Endometrial microvascular endothelial cells (primary cell): ENCODE results near the gene PLA1A. TPM values are rescaled to one million over a fixed set of nuclear protein-coding genes. Genes with fewer than 3 reads are reported as not detected.
"Not testable (repeated sequence)": the region's sequence is repeated elsewhere in the genome, so short reads cannot be mapped to it uniquely, and the experiment has no call there.

Source experiments
- in situ Hi-C: cut with HindIII; loops from 2 replicates; pipeline ENCODE4 v1.10.0; 2017; ENCODE audit warnings: low sequenced_read_pairs, low pct_unique_long_range_greater_than_20kb; ENCODE audit errors: inconsistent ontology term
- total RNA-seq: library from RNA; depleted of rRNA; stranded (reverse); fragments of >200 nt; gene quantifications from one replicate; pipeline ENCODE4 v1.2.3, GENCODE V29; 2015; ENCODE audit errors: inconsistent ontology term

The PLA1A gene
- total RNA-seq, 1 donor from 2014 or later: 12.8 TPM

GRCh38 chr3:119571688-119572087 is 26.0 kb upstream of the PLA1A start:
- in situ Hi-C loops: no loop called here

DNA sequence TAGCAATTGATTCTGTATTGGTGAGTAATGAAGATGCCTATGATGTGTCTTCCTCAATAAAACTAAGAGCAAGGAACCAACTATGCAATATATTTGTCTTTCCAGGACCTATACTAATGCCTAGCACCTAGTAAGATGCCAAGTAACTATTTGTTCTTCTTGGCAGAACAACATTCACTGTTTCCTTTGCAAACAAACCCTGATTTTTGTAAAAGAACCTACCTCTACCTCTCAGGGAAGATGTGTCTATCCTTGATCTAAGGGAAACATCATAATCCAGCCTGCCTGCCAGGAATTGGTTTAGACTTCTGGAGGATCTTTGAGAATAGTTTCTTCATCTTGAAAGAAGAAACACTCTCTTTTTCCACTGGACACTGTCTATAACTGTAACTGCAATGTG is 22.2 kb upstream of the PLA1A start:
- in situ Hi-C loops: no loop called here

- in situ Hi-C loops: no loop called here
Observed at GRCh38 chr3:119579366-119580066, 18.2 kb upstream of the PLA1A start, which contains the start of gene ADPRH. TSS of gene ADPRH (plus strand) at chr3:119579492. CDS start at chr3:119582170, 2,678 bp downstream.

DNA sequence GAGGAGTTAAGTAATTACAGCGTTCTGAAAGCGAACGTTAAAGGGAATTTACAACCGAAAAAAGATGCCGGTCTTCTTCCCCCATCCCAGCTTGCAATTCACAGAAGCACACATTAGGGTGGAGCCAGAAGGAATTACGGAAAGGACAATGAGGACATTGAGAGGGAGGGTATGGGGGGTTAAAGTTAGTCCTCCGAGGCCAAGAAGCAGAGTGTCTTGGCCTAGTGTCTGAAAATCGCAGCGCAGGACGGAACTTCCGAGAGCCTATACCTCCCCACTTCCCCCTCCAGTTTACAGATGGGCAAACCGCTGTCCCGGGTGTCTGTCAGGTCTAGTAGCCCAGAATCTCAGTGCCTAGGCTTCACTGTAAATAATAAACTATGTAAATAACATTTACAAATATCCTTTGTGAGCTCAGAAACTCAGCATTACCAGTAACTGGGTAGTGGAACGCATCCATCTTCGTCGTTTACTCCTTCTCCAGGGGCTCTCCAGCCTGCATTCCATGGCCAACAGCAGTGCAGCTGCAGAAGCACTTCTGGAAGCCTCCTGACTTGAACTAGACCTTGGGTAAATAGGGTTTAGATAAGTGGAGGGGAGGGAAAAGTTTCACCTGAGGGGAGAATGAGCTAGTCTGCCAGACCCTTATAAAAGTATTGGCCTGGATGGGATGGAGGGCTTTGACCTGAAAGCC is 17.5 kb upstream of the PLA1A start:
- in situ Hi-C loops: no loop called here

- in situ Hi-C loops: no loop called here
Observed at GRCh38 chr3:119582178-119582577, 15.5 kb upstream of the PLA1A start.

DNA sequence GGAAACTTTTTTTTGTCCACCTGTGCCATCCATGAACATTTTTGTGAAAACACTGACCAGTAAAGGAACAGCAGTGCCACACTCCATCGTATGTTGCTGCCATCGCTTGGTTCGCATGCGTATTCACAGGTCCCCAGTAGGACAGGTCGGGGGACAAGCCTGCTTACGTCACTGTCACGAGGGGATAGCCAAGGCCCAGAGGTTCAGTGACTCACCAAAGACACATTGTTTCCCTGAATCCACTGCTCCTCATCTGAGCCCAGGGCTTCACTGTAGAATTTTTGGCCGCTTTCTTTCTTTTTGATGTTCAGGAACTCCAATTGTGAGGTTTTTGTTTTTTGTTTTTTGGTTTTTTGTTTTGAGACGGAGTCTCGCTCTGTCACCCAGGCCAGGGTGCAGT is 12.5 kb upstream of the PLA1A start:
- in situ Hi-C loops: no loop called here

- in situ Hi-C loops: no loop called here
Observed at GRCh38 chr3:119585856-119586570, 11.7 kb upstream of the PLA1A start.

DNA sequence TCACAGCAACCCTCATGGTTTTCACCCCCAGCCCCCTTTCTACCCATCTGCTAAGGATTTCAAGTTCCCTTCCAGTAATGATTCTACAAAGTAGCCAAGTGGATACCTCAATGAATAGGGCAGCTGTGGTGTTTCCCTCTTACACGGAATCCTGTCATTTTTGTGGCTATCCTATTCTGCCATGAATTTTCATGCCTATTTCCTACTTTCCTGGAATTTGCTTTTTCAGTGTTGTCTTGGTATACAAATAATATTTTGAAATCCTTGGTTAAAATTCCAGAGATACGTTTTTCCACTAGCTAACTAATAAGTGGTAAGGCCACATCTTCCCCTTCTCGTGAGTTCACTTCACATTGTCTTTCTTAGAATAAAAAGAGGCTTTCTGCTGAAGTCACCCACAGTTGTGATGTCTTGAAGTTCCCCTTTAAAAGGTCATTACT is 10.9 kb upstream of the PLA1A start:
- in situ Hi-C loops: no loop called here

DNA sequence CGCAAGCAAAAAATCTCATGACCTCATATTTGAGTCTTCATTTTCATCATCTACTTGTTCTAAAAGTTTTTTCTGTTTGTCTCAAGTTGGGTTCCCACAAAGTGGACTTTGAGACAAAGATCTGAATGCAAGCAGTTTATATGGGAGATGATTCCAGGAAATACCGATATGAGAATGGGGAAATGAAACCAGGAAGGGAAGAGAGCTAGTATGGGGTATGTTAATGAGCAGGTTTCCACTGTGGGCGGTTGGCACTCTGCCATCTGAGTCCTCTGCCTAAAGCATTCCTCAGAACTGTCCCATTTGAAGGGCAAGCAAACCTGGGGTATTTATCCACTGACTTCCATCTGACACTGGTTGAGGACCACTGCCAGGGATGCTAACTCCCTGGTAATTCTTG is 9.6 kb upstream of the PLA1A start:
- in situ Hi-C loops: no loop called here

- in situ Hi-C loops: no loop called here
Observed at GRCh38 chr3:119589102-119589773, 8.4 kb upstream of the PLA1A start.

- in situ Hi-C loops: no loop called here
Observed at GRCh38 chr3:119590706-119591105, 7.0 kb upstream of the PLA1A start.

GRCh38 chr3:119592861-119593260 is 4.8 kb upstream of the PLA1A start:
- in situ Hi-C loops: no loop called here

DNA sequence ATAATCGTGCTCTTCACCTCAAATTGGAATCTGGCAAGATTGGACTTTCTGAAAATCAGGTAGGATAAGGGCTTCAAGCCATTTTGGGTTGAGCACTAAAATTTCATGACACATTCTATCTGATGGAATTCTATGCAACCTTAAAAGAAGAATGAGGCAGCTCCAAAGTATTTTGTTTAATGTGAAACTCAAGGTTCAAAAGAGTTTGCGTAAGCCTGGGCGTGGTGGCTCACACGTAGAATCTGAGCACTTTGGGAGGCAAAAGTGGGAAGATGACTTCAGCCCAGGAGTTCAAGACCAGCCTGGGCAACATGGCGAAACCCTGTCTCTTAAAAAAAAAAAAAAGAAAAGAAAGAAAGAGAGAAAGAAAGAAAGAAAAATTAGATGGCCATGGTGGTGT is 3.6 kb upstream of the PLA1A start:
- in situ Hi-C loops: no loop called here

DNA sequence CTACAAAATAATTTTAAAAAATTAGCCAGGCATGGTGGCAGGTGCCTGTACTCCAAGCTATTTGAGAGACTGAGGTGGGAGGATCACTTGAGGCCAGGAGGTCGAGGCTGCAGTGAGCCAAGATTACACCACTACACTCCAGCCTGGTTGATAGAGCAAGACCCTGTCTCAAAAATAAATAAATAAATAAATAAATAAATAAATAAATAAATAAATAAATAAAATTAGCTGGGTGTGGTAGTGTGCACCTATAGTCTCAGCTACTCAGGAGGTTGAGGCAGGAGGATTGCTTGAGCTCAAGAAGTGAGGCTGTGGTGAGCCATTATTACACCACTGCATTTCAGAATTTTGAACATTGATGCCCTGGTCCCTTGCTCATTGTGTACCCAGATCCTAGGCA is 2.8 kb upstream of the PLA1A start:
- in situ Hi-C loops: not testable (repeated sequence)

DNA sequence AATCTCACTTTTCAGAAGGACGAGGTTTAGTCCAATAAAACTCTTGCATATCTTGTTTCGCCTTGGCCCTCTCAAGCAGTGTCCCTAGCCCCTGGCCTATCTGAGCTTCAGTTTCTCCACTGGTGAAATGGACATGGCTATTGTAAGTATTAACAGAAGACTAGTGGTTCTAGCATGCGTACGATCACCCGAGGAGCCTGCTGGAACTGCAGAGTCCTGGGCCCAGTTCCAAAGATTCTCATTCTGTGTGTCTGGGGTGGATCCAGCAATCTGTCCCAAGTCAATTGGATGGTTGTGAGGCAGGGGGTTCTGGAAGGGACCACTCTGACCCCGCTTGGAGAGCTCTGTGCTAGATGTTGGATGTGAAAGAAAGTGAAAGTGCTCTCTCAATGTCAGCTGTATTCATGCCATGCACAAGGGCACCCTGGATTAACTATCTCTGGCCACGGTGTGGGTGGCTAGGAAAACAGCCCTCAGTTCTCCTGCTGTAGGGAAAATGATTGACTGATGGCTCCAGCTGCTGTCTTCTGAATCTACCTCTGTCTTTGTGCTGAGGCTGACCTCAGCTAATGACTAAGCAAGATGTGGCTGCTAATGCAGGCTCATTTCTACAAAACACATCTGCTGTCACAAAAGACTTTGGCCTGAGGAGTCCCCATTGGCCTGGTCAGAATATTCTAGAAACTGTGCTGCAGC is 1.9 kb upstream of the PLA1A start:
- in situ Hi-C loops: no loop called here

- in situ Hi-C loops: no loop called here
Observed at GRCh38 chr3:119596398-119596797, 1.3 kb upstream of the PLA1A start.

DNA sequence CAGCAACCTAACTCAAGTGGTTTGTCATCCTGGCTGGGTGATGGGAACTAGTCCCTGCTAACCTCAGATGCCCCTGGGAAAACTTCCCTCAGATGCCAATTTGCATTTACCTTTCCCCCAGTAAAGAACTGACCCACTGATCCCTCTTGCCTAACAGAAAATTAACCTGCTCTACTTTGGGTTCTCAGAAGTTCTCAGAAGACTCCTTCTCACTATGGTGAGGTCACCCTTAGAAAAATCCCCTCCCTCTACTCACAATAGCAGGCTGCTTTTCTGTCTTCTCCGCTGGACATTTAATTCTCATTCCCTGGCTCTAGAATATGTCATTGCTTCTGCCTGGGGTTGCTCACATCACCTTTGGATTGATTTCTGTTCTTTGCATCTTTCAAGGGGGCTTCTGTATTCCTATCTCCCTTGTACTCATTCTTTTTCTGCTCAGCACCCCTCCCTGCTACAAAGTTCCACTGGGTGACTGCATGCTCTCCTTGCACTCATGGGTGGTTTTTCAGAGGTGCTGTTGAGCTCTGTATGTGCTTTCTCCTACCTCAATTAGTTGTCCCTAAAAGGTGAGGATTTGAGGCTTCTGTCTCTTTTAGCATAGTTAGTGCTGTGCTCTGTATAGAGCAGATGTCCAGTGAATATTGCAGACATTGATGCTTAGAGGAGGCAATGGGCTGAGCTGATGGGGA is 869 bp downstream of the PLA1A start:
- in situ Hi-C loops: no loop called here

- in situ Hi-C loops: no loop called here
Observed at GRCh38 chr3:119599558-119600174, 2.0 kb downstream of the PLA1A start.
